AG04450 (cell line): Measurements from ENCODE around the gene PSMD11. TPM values are rescaled to one million over a fixed set of nuclear protein-coding genes. Genes with fewer than 3 reads are reported as not detected.

Experiments used
- CTCF ChIA-PET: fragments of 300-600, 350-600 bp; formaldehyde crosslinking; extraction: SDS; loops from one replicate; lab custom pipeline; 2022; ENCODE audit warnings: antibody characterized with exemption, inconsistent platforms; lab: Charles Lee
- POLR2A ChIA-PET: fragments of 350-600 bp; formaldehyde crosslinking; extraction: SDS; loops from one replicate; lab custom pipeline; 2021; ENCODE audit warnings: antibody characterized with exemption, inconsistent platforms; lab: Yijun Ruan, JAX
- DNase-seq: peaks from one replicate; pipeline ENCODE4 v3.0.0-alpha.2; 2011; ENCODE audit warnings: low read depth, low spot score
- H3K27ac ChIP-seq: one replicate; pipeline ENCODE4 v1.5.1; 2012; ENCODE audit warnings: low read depth, low read length, control low read depth
- H3K27me3 ChIP-seq: one replicate; pipeline ENCODE4 v1.6.0; 2012; ENCODE audit warnings: low read length; ENCODE audit not compliant: control insufficient read depth, insufficient read depth
- H3K4me3 ChIP-seq: 2 replicates; pipeline ENCODE4 v1.5.1; 2011; ENCODE audit warnings: mild to moderate bottlenecking, low read depth, low read length, control low read depth
- H3K9me3 ChIP-seq: 2 replicates; pipeline ENCODE4 v1.5.1; 2012; ENCODE audit warnings: low read length; ENCODE audit not compliant: control insufficient read depth, insufficient read depth
- polyA plus RNA-seq: library from polyadenylated mRNA; depleted of rRNA; stranded (reverse); fragments of >200 nt; gene quantifications from 2 replicates; pipeline ENCODE4 v1.2.3, GENCODE V29; 2011
- TF ChIP-seq, protein P1 (sequence below): IDR thresholded peaks from 2 replicates; pipeline ENCODE4 v1.5.1; 2011; ENCODE audit warnings: low read depth, low read length, control low read depth, inconsistent platforms

PSMD11 gene
- polyA plus RNA-seq, 1 experiment: 99.0 TPM

DNA sequence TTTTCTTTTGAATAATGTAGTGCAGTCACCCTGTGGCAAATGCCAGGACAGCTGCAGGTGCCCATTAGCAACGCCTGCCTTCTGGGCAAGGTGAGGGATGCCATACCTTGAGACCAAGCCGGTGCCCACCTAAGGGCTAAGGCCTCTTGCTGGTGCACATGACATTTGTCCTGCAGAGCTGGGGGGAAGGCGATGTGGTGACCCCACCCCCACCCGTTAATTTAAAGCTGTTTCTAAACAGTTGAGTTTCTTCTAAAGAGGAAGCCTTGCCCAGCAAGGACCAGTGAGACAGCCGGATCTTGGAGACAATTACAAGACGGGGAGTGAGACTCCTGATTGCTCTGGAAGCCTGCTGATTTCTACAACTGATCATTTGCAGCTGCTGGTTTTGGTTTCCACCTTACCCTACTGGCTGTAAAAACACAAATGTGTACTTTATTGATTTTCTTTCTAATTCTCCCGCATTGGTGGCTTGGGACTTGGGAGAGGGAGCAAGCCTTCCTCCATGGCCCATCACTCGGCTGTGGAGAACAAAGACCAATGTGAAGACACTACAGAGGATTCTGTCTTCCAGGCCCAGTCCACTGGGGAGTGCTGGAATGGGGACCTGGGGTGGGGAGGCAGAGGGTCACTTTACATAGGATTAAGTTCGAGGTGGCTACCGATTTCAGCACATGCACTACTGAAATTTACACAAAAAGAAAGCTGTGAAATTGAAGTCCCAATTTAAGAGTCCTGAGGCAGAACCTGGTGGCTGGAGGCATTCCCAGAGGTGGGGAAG lies 45.2 kb downstream of the PSMD11 start:
- POLR2A ChIA-PET: no interaction called here
- TF ChIP-seq, protein P1, sequence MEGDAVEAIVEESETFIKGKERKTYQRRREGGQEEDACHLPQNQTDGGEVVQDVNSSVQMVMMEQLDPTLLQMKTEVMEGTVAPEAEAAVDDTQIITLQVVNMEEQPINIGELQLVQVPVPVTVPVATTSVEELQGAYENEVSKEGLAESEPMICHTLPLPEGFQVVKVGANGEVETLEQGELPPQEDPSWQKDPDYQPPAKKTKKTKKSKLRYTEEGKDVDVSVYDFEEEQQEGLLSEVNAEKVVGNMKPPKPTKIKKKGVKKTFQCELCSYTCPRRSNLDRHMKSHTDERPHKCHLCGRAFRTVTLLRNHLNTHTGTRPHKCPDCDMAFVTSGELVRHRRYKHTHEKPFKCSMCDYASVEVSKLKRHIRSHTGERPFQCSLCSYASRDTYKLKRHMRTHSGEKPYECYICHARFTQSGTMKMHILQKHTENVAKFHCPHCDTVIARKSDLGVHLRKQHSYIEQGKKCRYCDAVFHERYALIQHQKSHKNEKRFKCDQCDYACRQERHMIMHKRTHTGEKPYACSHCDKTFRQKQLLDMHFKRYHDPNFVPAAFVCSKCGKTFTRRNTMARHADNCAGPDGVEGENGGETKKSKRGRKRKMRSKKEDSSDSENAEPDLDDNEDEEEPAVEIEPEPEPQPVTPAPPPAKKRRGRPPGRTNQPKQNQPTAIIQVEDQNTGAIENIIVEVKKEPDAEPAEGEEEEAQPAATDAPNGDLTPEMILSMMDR: no peak
- Histone ChIP-seq H3K27me3 (no peaks in the 10 kb centered on the region), H3K4me3 (no peak overlapping the region), H3K27ac (no peak overlapping the region), H3K9me3 (no peaks in the 10 kb centered on the region; the same call in 1 of the 2 replicates)
- CTCF ChIA-PET: interaction anchor here (0.6 to 1.3 kb wide), 2 partner anchors 388 to 560 kb away, joined by 3 to 4 read pairs; no protein-coding TSS in a partner anchor
- no peak for DNase-seq

GRCh38 chr17:32490101-32490482 lies 45.8 kb downstream of the PSMD11 start:
- TF ChIP-seq, protein P1: no peak
- H3K9me3 ChIP-seq: no peaks in the 10 kb centered on the region; the same call in 1 of the 2 replicates
- ChIA-PET CTCF (no interaction called here), POLR2A (no interaction called here)
- no peak overlapping the region for H3K4me3 ChIP-seq
- DNase-seq: no peak
- H3K27me3 ChIP-seq: no peaks in the 10 kb centered on the region
- no peak overlapping the region for H3K27ac ChIP-seq

DNA sequence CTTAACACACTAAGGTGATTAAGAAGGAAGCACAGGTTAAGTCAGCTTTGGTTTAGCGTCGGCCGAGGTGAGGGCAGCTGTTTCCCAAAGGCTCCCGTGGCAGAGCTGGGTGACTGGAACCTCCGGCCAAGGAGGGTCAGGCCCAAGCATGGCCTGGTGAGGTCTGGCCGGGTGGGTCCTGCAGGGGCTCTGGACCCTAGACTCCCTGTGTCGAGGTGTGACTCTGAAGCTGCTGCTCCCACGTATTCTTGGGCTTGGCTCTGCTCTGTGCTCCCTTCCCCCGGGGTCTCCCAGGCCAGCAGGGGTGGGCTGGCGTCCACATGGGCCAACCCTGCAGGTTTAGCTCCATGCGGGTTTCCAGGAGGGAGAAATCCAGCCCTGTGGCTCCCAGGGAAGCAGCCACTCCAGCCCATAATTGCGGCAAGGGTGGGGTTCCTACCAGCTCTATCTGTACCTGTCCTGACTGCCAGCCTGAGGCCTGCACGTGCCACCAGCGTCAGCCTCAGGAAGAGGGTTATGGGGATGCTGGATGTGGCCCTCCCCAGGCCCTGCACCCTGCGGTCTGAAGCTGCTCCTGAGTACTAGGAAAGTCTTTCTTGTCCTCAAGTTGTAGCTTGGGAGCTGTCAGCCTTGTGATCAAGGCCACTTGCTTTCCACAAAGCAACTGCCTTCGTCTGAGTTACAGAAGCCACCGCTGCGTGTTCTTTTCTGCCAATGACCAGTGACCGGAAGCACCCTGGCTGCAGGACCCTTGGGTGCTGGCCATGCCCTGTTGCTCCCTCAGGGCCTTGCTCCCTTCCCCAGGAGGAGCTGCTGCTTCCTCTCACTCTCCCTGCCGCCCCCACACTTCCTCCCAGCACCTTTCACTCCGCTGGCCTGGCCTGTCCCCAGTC lies 47.3 kb downstream of the PSMD11 start:
- no peaks in the 10 kb centered on the region for H3K27me3 ChIP-seq
- ChIA-PET POLR2A (no interaction called here), CTCF (interaction anchor here (1.2 kb wide), 1 partner anchor 30 kb away, joined by 9 read pairs; no protein-coding TSS in a partner anchor)
- no peak overlapping the region for H3K27ac ChIP-seq
- no peak overlapping the region for H3K4me3 ChIP-seq
- DNase-seq: no peak
- TF ChIP-seq, protein P1: no peak
- no peaks in the 10 kb centered on the region; the same call in 1 of the 2 replicates for H3K9me3 ChIP-seq

DNA sequence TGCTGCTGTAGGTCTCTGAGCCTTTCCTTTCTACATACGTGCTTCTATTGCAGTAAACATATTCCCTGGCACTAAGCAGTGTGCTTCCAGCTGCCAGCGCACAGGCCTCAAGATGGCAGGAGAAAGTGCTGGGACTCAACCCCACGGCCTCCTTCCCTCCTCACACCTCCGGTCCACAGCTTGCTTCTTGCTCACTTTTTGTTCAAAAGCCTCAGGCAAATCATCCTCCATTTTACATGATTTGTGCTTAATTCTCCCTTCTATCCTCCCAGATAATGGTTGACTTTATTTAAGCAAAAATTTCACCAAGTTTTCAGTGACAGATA lies 47.9 kb downstream of the PSMD11 start:
- DNase-seq: no peak
- TF ChIP-seq, protein P1: no peak
- POLR2A ChIA-PET: no interaction called here
- CTCF ChIA-PET: no interaction called here
- H3K4me3 ChIP-seq: no peak overlapping the region
- no peak overlapping the region for H3K27ac ChIP-seq
- no peaks in the 10 kb centered on the region; the same call in 1 of the 2 replicates for H3K9me3 ChIP-seq
- H3K27me3 ChIP-seq: no peaks in the 10 kb centered on the region
